Endothelial cell of umbilical vein (primary cell): ENCODE measurements around the gene PFKFB4. TPM values are rescaled to one million over a fixed set of nuclear protein-coding genes. Genes with fewer than 3 reads are reported as not detected.

ENCODE experiments used
- BruUV-seq: library from RNA; stranded (reverse); fragments of 400-500 nt; replicated peaks from 2 replicates; lab custom pipeline; 2021; lab: Mats Ljungman, UMichigan
- CTCF ChIA-PET: fragments of 300-600, 350-600 bp; sonication (Branson Sonifier 250); formaldehyde crosslinking; loops from one replicate; lab custom pipeline; 2021; ENCODE audit warnings: antibody characterized with exemption, inconsistent platforms; lab: Charles Lee
- POLR2A ChIA-PET: fragments of 300-600, 350-600 bp; sonication (Branson Sonifier 250); formaldehyde crosslinking; loops from one replicate; lab custom pipeline; 2021; ENCODE audit warnings: antibody characterized with exemption, inconsistent platforms; lab: Charles Lee
- DNase-seq: peaks from one replicate; pipeline ENCODE4 v3.0.0-alpha.2; 2011; ENCODE audit warnings: low read depth, low spot score
- FAIRE-seq: peaks from 2 replicates; lab custom pipeline; 2011; peaks lifted over from hg19 to GRCh38; lab: Jason Lieb, UNC
- H2AFZ ChIP-seq: 2 replicates; pipeline ENCODE4 v1.6.0; 2012; ENCODE audit warnings: low read depth, low read length, control low read depth, inconsistent platforms
- H3K27ac ChIP-seq: 2 replicates; pipeline ENCODE4 v1.5.1; 2011; ENCODE audit warnings: low read depth, mild to moderate bottlenecking, control low read depth, low read length, moderate library complexity; ENCODE audit not compliant: insufficient read depth
- H3K27me3 ChIP-seq, 2 experiments: 2 replicates each; pipeline versions ENCODE4 v1.6.0 to v1.6.1; 2011; ENCODE audit warnings: low read length in 2 of 2, mixed read lengths in 1 of 2; ENCODE audit not compliant: control insufficient read depth in 2 of 2, insufficient read depth in 2 of 2
- H3K36me3 ChIP-seq, 2 experiments: 2 replicates in 1 of 2; 3 replicates in 1 of 2; pipeline ENCODE4 v1.5.1; 2011; ENCODE audit warnings: low read length in 2 of 2, mild to moderate bottlenecking in 1 of 2, moderate library complexity in 1 of 2; ENCODE audit not compliant: control insufficient read depth in 2 of 2, insufficient read depth in 2 of 2; ENCODE audit errors: extremely low read depth in 1 of 2
- H3K4me1 ChIP-seq: 3 replicates; pipeline ENCODE4 v1.5.1; 2011; ENCODE audit warnings: mild to moderate bottlenecking, low read length; ENCODE audit not compliant: control insufficient read depth, insufficient read depth; ENCODE audit errors: extremely low read depth
- H3K4me2 ChIP-seq: 2 replicates; pipeline ENCODE4 v1.6.1; 2011; ENCODE audit warnings: low read length, control low read depth, mixed read lengths; ENCODE audit not compliant: insufficient read depth
- H3K4me3 ChIP-seq, 3 experiments: fragments of 200-600 bp in 1 of 3; sonication (generic), shearing (Covaris generic) in 1 of 3; replicated peaks in 1 of 3; 2 replicates each; pipeline ENCODE4 v1.5.1; 2011 to 2016; ENCODE audit warnings: control low read depth in 3 of 3, low read length in 3 of 3, mild to moderate bottlenecking in 2 of 3, inconsistent platforms in 1 of 3, low read depth in 1 of 3, moderate library complexity in 1 of 3; ENCODE audit not compliant: insufficient read depth in 1 of 3
- H3K79me2 ChIP-seq: 2 replicates; pipeline ENCODE4 v1.6.0; 2012; ENCODE audit warnings: low read length, inconsistent platforms; ENCODE audit not compliant: control insufficient read depth, insufficient read depth
- H3K9ac ChIP-seq: replicated peaks from 2 replicates; pipeline ENCODE3; 2011; ENCODE audit warnings: low read length, control low read depth; ENCODE audit not compliant: insufficient read depth; ENCODE audit errors: extremely low read depth
- H3K9me1 ChIP-seq: replicated peaks from 3 replicates; pipeline ENCODE4 v1.6.0; 2011; ENCODE audit warnings: mild to moderate bottlenecking, low read length; ENCODE audit not compliant: control insufficient read depth, insufficient read depth; ENCODE audit errors: extremely low read depth
- H3K9me3 ChIP-seq: replicated peaks from 2 replicates; pipeline ENCODE4 v1.5.1; 2012; ENCODE audit warnings: low read length, inconsistent platforms; ENCODE audit not compliant: control insufficient read depth, insufficient read depth
- H4K20me1 ChIP-seq: replicated peaks from 2 replicates; pipeline ENCODE3; 2011; ENCODE audit warnings: mild to moderate bottlenecking, low read length; ENCODE audit not compliant: control insufficient read depth, insufficient read depth; ENCODE audit errors: extremely low read depth
- CTCF ChIP-seq, 2 donors: IDR thresholded peaks; 1 replicate in 1 of 2; 2 replicates in 1 of 2; pipeline ENCODE4 v1.5.1; 2011; ENCODE audit warnings: low read length in 2 of 2, mild to moderate bottlenecking in 2 of 2, moderate library complexity in 2 of 2, control low read depth in 1 of 2, inconsistent platforms in 1 of 2, low read depth in 1 of 2; ENCODE audit not compliant: insufficient read depth in 1 of 2; ENCODE audit errors: extremely low read depth in 1 of 2
- EZH2 ChIP-seq: IDR thresholded peaks from 2 replicates; pipeline ENCODE4 v1.6.1; 2012; ENCODE audit warnings: borderline replicate concordance, low read depth, mild to moderate bottlenecking, moderate library complexity, low read length, inconsistent platforms; ENCODE audit not compliant: severe bottlenecking
- FOS ChIP-seq: IDR thresholded peaks from 2 replicates; pipeline ENCODE4 v1.6.1; 2011; ENCODE audit warnings: mild to moderate bottlenecking, low read length, moderate library complexity, borderline replicate concordance; ENCODE audit not compliant: insufficient read depth
- GATA2 ChIP-seq: IDR thresholded peaks from 2 replicates; pipeline ENCODE4 v1.7.0; 2011; ENCODE audit warnings: low read depth, mild to moderate bottlenecking, moderate library complexity, mixed read lengths, low read length; ENCODE audit not compliant: insufficient read length, insufficient read depth
- JUN ChIP-seq: IDR thresholded peaks from 2 replicates; pipeline ENCODE4 v1.6.1; 2011; ENCODE audit warnings: borderline replicate concordance, low read depth; ENCODE audit not compliant: insufficient read length, insufficient read depth
- MYC ChIP-seq: IDR thresholded peaks from one replicate; pipeline ENCODE4 v1.6.1; 2011; ENCODE audit warnings: mild to moderate bottlenecking, low read depth, low read length
- POLR2A ChIP-seq: IDR thresholded peaks from 2 replicates; pipeline ENCODE4 v1.6.1; 2012; ENCODE audit warnings: low read depth, mild to moderate bottlenecking, control low read depth, low read length
- POLR2AphosphoS5 ChIP-seq: IDR thresholded peaks from 2 replicates; pipeline ENCODE4 v1.6.1; 2012; ENCODE audit warnings: low read depth, mild to moderate bottlenecking, control low read depth, low read length, moderate library complexity; ENCODE audit not compliant: insufficient read depth
- dilution Hi-C: fragments of 300-500 bp; cut with MboI; formaldehyde crosslinking; loops from one replicate; pipeline ENCODE4 v1.15.0; 2019; ENCODE audit warnings: low sequenced_read_pairs; ENCODE audit not compliant: extremely low pct_ligation_motif_present
- intact Hi-C: fragments of 100-400 bp; cut with micrococcal nuclease; formaldehyde crosslinking; loops from one replicate; pipeline ENCODE4 v1.10.0; 2022
- polyA plus RNA-seq, 4 experiments: library from polyadenylated mRNA; depleted of rRNA in 3 of 4; stranded (reverse) in 3 of 4; unstranded in 1 of 4; fragments of >200 nt; gene quantifications; 2 replicates each; pipeline versions ENCODE4 v1.2.1 to v1.2.3, GENCODE V29; 2011 to 2012; ENCODE audit warnings: missing spikeins in 1 of 4
- total RNA-seq: library from RNA; stranded (reverse); gene quantifications from 2 replicates; pipeline ENCODE4 v1.2.3, GENCODE V29; 2021
- TF ChIP-seq, protein P1 (sequence below): IDR thresholded peaks from 2 replicates; pipeline ENCODE4 v1.6.1; 2011; ENCODE audit not compliant: insufficient read depth, insufficient read length

The PFKFB4 gene
- total and polyA plus RNA-seq, 2 donors (not counting 3 experiments of a cell fraction or from before 2014, with no cell fraction given), result 4.0 to 4.2 TPM

DNA sequence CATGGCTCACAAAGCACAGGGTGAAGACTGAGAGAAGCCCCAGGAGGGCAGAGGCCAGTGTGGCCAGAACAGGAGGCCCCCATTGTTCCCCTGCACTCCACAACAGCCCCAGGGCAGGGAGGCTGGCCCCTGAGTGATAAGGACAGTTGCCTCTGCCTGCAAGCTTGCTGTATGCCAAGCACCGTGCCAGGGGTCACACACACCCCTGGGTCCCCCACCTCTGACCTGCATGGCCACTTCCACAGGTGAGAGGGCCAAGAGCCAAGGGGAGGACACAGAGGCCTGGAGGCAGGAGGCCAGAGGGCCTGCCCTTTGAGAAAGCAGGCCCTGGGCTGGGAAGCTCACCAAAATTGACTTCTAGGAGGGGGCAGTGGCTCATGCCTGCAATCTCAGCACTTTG is 86.3 kb downstream of the PFKFB4 start:
- dilution Hi-C loops, result no loop called here
- CTCF ChIA-PET, result interaction anchor here (0.9 to 3.9 kb wide), 2 partner anchors 34 to 88 kb away, joined by 3 to 23 read pairs; no protein-coding TSS in a partner anchor

More for the DNA sequence above, 86.3 kb downstream of the PFKFB4 start:
- Histone ChIP-seq H4K20me1 (no peaks in the 10 kb centered on the region), H3K9me1 (no peaks in the 10 kb centered on the region), H3K9ac (no peak overlapping the region), H3K27ac (no peak overlapping the region), H2AFZ (no peak overlapping the region), H3K79me2 (peaks cover 59% of the 10 kb centered on the region), H3K4me2 (no peak overlapping the region), H3K4me1 (peaks cover 29% of the 10 kb centered on the region), H3K9me3 (no peaks in the 10 kb centered on the region), H3K36me3 (peaks cover 0 to 34% of the 10 kb centered on the region in 2 experiments), H3K4me3 (no peak overlapping the region), H3K27me3 (no peaks in the 10 kb centered on the region)
- DNase-seq (no peak), FAIRE-seq (no peak)
- no TSS peak for BruUV-seq
- intact Hi-C loops, result no loop called here
- TF ChIP-seq MYC (no peak), EZH2 (no peak), POLR2A (no peak), JUN (no peak), FOS (no peak), POLR2AphosphoS5 (no peak), CTCF (IDR thresholded peaks at IDR 0.05; ENCODE audit: extremely low read depth in 1 of 2, insufficient read depth in 1 of 2, low read depth in 1 of 2, low read length in 2 of 2) (no peak), GATA2 (no peak)
- TF ChIP-seq, protein P1, sequence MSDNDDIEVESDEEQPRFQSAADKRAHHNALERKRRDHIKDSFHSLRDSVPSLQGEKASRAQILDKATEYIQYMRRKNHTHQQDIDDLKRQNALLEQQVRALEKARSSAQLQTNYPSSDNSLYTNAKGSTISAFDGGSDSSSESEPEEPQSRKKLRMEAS, result no peak
- POLR2A ChIA-PET, result interaction anchor here (0.6 kb wide), 1 partner anchor 802 kb away, joined by 5 read pairs; no protein-coding TSS in a partner anchor
